CD14-positive monocyte (primary cell): Measurements from ENCODE around the gene PRKAG3. TPM values are rescaled to one million over a fixed set of nuclear protein-coding genes. Genes with fewer than 3 reads are reported as not detected.
A peak's percentile ranks its signal among the peaks of the same experiment; 100 is the strongest.

Experiments
- DNase-seq, 3 donors: peaks; one replicate each; pipeline ENCODE4 v3.0.0-alpha.2; 2011 to 2022
- H2AFZ ChIP-seq: 2 replicates; pipeline ENCODE4 v1.6.0; 2012; ENCODE audit warnings: mild to moderate bottlenecking, low read depth, low read length, inconsistent platforms; ENCODE audit not compliant: insufficient read depth, poor library complexity, severe bottlenecking
- H3K27ac ChIP-seq, 2 donors: 1 replicate in 1 of 2; 2 replicates in 1 of 2; pipeline ENCODE4 v1.5.1; 2012 to 2013; ENCODE audit warnings: low read length in 2 of 2, control low read depth in 1 of 2, inconsistent platforms in 1 of 2, low read depth in 1 of 2, mild to moderate bottlenecking in 1 of 2
- H3K27me3 ChIP-seq, 2 donors: one replicate each; pipeline versions ENCODE4 v1.6.0 to v1.6.1; 2011 to 2013; ENCODE audit warnings: low read length in 2 of 2; ENCODE audit not compliant: control insufficient read depth in 2 of 2, insufficient read depth in 2 of 2
- H3K36me3 ChIP-seq, 2 donors: replicated peaks in 1 of 2; 1 replicate in 1 of 2; 2 replicates in 1 of 2; pipeline versions ENCODE4 v1.5.1 to v1.6.1; 2012 to 2013; ENCODE audit warnings: low read length in 2 of 2, control low read depth in 1 of 2, inconsistent platforms in 1 of 2, mild to moderate bottlenecking in 1 of 2; ENCODE audit not compliant: insufficient read depth in 2 of 2, control insufficient read depth in 1 of 2
- H3K4me1 ChIP-seq, 2 donors: 1 replicate in 1 of 2; 2 replicates in 1 of 2; pipeline versions ENCODE4 v1.5.1 to v1.6.1; 2012 to 2013; ENCODE audit warnings: low read length in 2 of 2, control low read depth in 1 of 2, inconsistent platforms in 1 of 2, mild to moderate bottlenecking in 1 of 2, moderate library complexity in 1 of 2; ENCODE audit not compliant: insufficient read depth in 2 of 2, control insufficient read depth in 1 of 2
- H3K4me2 ChIP-seq: replicated peaks from 2 replicates; pipeline ENCODE3; 2012; ENCODE audit warnings: low read length, moderate library complexity, mild to moderate bottlenecking; ENCODE audit not compliant: poor library complexity, severe bottlenecking; ENCODE audit errors: extremely low read depth
- H3K4me3 ChIP-seq, 3 experiments: fragments of 200-600 bp in 1 of 3; sonication (generic) in 1 of 3; replicated peaks in 1 of 3; 1 replicate in 2 of 3; 2 replicates in 1 of 3; pipeline ENCODE4 v1.5.1; 2011 to 2013; ENCODE audit warnings: low read length in 3 of 3, mild to moderate bottlenecking in 3 of 3, control low read depth in 2 of 3, low read depth in 2 of 3, inconsistent platforms in 1 of 3, moderate library complexity in 1 of 3
- H3K79me2 ChIP-seq: 2 replicates; pipeline ENCODE4 v1.6.0; 2012; ENCODE audit warnings: mild to moderate bottlenecking, control low read depth, inconsistent platforms, low read length, moderate library complexity; ENCODE audit not compliant: insufficient read depth
- H3K9ac ChIP-seq: 2 replicates; pipeline ENCODE4 v1.6.0; 2017; ENCODE audit warnings: low read length, mild to moderate bottlenecking; ENCODE audit not compliant: insufficient read depth, poor library complexity, severe bottlenecking
- H3K9me3 ChIP-seq, 2 donors: replicated peaks in 1 of 2; 1 replicate in 1 of 2; 2 replicates in 1 of 2; pipeline versions ENCODE4 v1.5.1 to v1.6.1; 2012 to 2013; ENCODE audit warnings: low read length in 2 of 2, control low read depth in 1 of 2; ENCODE audit not compliant: control insufficient read depth in 1 of 2, insufficient read depth in 1 of 2
- H4K20me1 ChIP-seq: 2 replicates; pipeline ENCODE4 v1.6.0; 2012; ENCODE audit warnings: mild to moderate bottlenecking, low read length, control low read depth, moderate library complexity; ENCODE audit not compliant: insufficient read depth
- H3K27ac Mint-ChIP-seq, 7 donors: one replicate each; pipeline ENCODE4 v1.8.0; 2020; ENCODE audit warnings: mild to moderate bottlenecking in 7 of 7, mixed read lengths in 7 of 7, moderate library complexity in 6 of 7, inconsistent platforms in 2 of 7
- H3K27me3 Mint-ChIP-seq, 3 donors: one replicate each; pipeline ENCODE4 v1.8.0; 2021 to 2022; ENCODE audit warnings: low read depth in 3 of 3, mild to moderate bottlenecking in 3 of 3, mixed read lengths in 3 of 3, moderate library complexity in 3 of 3, inconsistent platforms in 1 of 3
- H3K36me3 Mint-ChIP-seq, 2 donors: one replicate each; pipeline ENCODE4 v1.8.0; 2020; ENCODE audit warnings: mixed read lengths in 2 of 2, inconsistent platforms in 1 of 2, mild to moderate bottlenecking in 1 of 2
- H3K4me1 Mint-ChIP-seq: one replicate; pipeline ENCODE4 v1.8.0; 2020; ENCODE audit warnings: mild to moderate bottlenecking, mixed read lengths
- H3K4me3 Mint-ChIP-seq, 2 donors: one replicate each; pipeline ENCODE4 v1.8.0; 2020; ENCODE audit warnings: mild to moderate bottlenecking in 2 of 2, mixed read lengths in 2 of 2, moderate library complexity in 1 of 2
- H3K9me3 Mint-ChIP-seq, 7 donors: one replicate each; pipeline ENCODE4 v1.8.0; 2020 to 2022; ENCODE audit warnings: mixed read lengths in 7 of 7, mild to moderate bottlenecking in 6 of 7, moderate library complexity in 6 of 7, inconsistent platforms in 2 of 7
- WGBS: methylation state at CpG from one replicate; pipeline ENCODE4 v1.1.5; 2013; ENCODE audit warnings: missing lambda C conversion rate; ENCODE audit not compliant: insufficient coverage; 5-methylcytosine and 5-hydroxymethylcytosine counted together
- intact Hi-C, 2 donors: fragments of 100-400 bp; cut with micrococcal nuclease; formaldehyde crosslinking; loops; one replicate each; pipeline versions ENCODE4 v1.15.0 to v1.15.1; 2023
- polyA plus RNA-seq, 3 donors: library from polyadenylated mRNA; depleted of rRNA in 1 of 3; unstranded in 2 of 3; stranded (reverse) in 1 of 3; fragments of 300-500 nt in 2 of 3; fragments of >200 nt in 1 of 3; fragmentation: Illumina TruSeq in 2 of 3; gene quantifications; 1 replicate in 2 of 3; 2 replicates in 1 of 3; pipeline ENCODE4 v1.2.3, GENCODE V29; 2012 to 2021
- TF ChIP-seq, protein P1 (sequence below): fragments of 200-600 bp; IDR thresholded peaks from one replicate; pipeline ENCODE4 v1.8.0; 2022; ENCODE audit warnings: antibody characterized with exemption, mild to moderate bottlenecking

Gene PRKAG3
- polyA plus RNA-seq, 3 donors = not detected

GRCh38 chr2:218833023-218833609, 1.5 kb upstream of the PRKAG3 start:
- Mint-ChIP-seq H3K27ac (no peak overlapping the region), H3K36me3 (no peaks in the 10 kb centered on the region), H3K27me3 (peaks cover 25 to 38% (median 37%) of the 10 kb centered on the region in 3 donors), H3K4me1 (peaks cover 24% of the 10 kb centered on the region), H3K9me3 (peaks cover 0 to 11% (median 8%) of the 10 kb centered on the region in 7 donors), H3K4me3 (peak overlapping the region in 1 of 2 donors; percentile 21)
- H3K79me2 ChIP-seq = no peaks in the 10 kb centered on the region
- H2AFZ ChIP-seq = no peak overlapping the region
- H3K9me3 ChIP-seq = peaks cover 3 to 8% of the 10 kb centered on the region in 2 donors
- no peak overlapping the region for H3K4me3 ChIP-seq
- intact Hi-C loops = loop anchor here in 1 of 2 donors (5.0 kb wide), 1 partner anchor 36 kb away; no protein-coding TSS in a partner anchor
- H4K20me1 ChIP-seq = no peaks in the 10 kb centered on the region
- TF ChIP-seq, protein P1, sequence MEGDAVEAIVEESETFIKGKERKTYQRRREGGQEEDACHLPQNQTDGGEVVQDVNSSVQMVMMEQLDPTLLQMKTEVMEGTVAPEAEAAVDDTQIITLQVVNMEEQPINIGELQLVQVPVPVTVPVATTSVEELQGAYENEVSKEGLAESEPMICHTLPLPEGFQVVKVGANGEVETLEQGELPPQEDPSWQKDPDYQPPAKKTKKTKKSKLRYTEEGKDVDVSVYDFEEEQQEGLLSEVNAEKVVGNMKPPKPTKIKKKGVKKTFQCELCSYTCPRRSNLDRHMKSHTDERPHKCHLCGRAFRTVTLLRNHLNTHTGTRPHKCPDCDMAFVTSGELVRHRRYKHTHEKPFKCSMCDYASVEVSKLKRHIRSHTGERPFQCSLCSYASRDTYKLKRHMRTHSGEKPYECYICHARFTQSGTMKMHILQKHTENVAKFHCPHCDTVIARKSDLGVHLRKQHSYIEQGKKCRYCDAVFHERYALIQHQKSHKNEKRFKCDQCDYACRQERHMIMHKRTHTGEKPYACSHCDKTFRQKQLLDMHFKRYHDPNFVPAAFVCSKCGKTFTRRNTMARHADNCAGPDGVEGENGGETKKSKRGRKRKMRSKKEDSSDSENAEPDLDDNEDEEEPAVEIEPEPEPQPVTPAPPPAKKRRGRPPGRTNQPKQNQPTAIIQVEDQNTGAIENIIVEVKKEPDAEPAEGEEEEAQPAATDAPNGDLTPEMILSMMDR = no peak
- H3K4me2 ChIP-seq = no peak overlapping the region
- WGBS = no CpG with 5 or more reads among the region's 4 CpGs
- H3K4me1 ChIP-seq = peaks cover 6 to 18% of the 10 kb centered on the region in 2 donors
- H3K27ac ChIP-seq = no peak overlapping the region
- H3K9ac ChIP-seq = no peak overlapping the region
- no peak for DNase-seq
- H3K36me3 ChIP-seq = no peaks in the 10 kb centered on the region
- H3K27me3 ChIP-seq = peaks cover 22 to 27% of the 10 kb centered on the region in 2 donors

DNA sequence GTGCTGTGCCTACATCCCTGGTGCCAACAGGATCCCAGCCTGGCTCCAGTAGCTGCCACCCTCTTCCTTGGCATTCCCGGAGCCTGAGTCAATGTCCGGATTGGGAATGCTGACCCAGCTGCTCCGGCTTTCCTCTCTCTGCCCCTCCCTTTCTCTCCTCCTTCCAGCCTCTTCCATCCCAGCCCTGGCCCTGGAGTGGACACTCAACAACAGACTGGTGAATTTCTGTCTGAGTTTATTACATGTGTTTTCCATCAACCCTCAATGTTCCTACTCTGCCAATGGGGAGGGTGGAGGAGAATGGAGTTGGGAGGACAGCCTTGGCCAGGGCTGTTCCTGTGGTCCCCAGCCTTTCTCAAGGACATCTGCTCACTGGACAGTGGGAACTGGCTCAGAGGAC, 917 bp upstream of the PRKAG3 start:
- Histone ChIP-seq H3K9ac (no peak overlapping the region), H3K4me3 (no peak overlapping the region), H3K36me3 (no peaks in the 10 kb centered on the region), H3K9me3 (peaks cover 3 to 6% of the 10 kb centered on the region in 2 donors), H3K4me2 (no peak overlapping the region), H3K27me3 (peaks cover 22 to 29% of the 10 kb centered on the region in 2 donors), H3K4me1 (peaks cover 5 to 14% of the 10 kb centered on the region in 2 donors), H3K27ac (no peak overlapping the region), H3K79me2 (no peaks in the 10 kb centered on the region), H4K20me1 (no peaks in the 10 kb centered on the region), H2AFZ (no peak overlapping the region)
- peaks cover 0 to 8% (median 7%) of the 10 kb centered on the region in 7 donors for H3K9me3 Mint-ChIP-seq
- WGBS = 100% methylated on average over 2 of the region's 3 CpGs
- H3K4me1 Mint-ChIP-seq = peaks cover 20% of the 10 kb centered on the region
- peak overlapping the region in 1 of 2 donors; percentile 77 for H3K4me3 Mint-ChIP-seq
- no peak for DNase-seq
- TF ChIP-seq, protein P1 = no peak
- intact Hi-C loops = loop anchor here in 1 of 2 donors (5.0 kb wide), 1 partner anchor 35 kb away; no protein-coding TSS in a partner anchor
- peaks cover 30 to 42% (median 41%) of the 10 kb centered on the region in 3 donors for H3K27me3 Mint-ChIP-seq
- no peaks in the 10 kb centered on the region for H3K36me3 Mint-ChIP-seq
- H3K27ac Mint-ChIP-seq = peak overlapping the region in 1 of 7 donors; percentile 18
